K562 (cell line): Measurements from ENCODE around the gene IL23A. TPM values are rescaled to one million over a fixed set of nuclear protein-coding genes. Genes with fewer than 3 reads are reported as not detected.
A peak's percentile ranks its signal among the peaks of the same experiment; 100 is the strongest.

Experiments
- DNMT1 ChIP-seq: fragments of 450-650 bp; IDR thresholded peaks from 2 replicates; pipeline ENCODE4 v1.6.1; 2016; ENCODE audit warnings: antibody characterized with exemption, mild to moderate bottlenecking
- ETV1 ChIP-seq: fragments of 450-650 bp; conservative IDR thresholded peaks from 2 replicates; pipeline ENCODE4 v1.6.1; 2016; ENCODE audit warnings: missing genetic modification characterization, control low read depth, low read depth, missing compliant biosample characterization
- FOS ChIP-seq: IDR thresholded peaks from 3 replicates; pipeline ENCODE4 v1.6.1; 2011; ENCODE audit not compliant: insufficient read length; ENCODE audit errors: extremely low read depth
- FOXK1 ChIP-seq: sonication (generic); formaldehyde crosslinking; IDR thresholded peaks from 2 replicates; pipeline ENCODE4 v1.8.0; 2022; ENCODE audit warnings: missing genetic modification reagents, mild to moderate bottlenecking, borderline replicate concordance
- GTF2A2 ChIP-seq: IDR thresholded peaks from 2 replicates; pipeline ENCODE4 v1.6.1; 2016; ENCODE audit warnings: mild to moderate bottlenecking, missing genetic modification characterization, missing compliant biosample characterization
- HDGF ChIP-seq: fragments of 450-650 bp; IDR thresholded peaks from 2 replicates; pipeline ENCODE4 v1.6.1; 2016
- IRF2 ChIP-seq: sonication (generic); formaldehyde crosslinking; IDR thresholded peaks from 2 replicates; pipeline ENCODE4 v1.8.1; 2022; ENCODE audit warnings: mild to moderate bottlenecking, missing genetic modification reagents
- MTF1 ChIP-seq: fragments of 250-450 bp; sonication (Bioruptor Pico); IDR thresholded peaks from 2 replicates; pipeline ENCODE4 v1.9.0; 2021; ENCODE audit warnings: moderate library complexity, mild to moderate bottlenecking, inconsistent platforms, borderline replicate concordance
- NFATC3 ChIP-seq: fragments of 450-650 bp; IDR thresholded peaks from 2 replicates; pipeline ENCODE4 v1.6.1; 2017; ENCODE audit warnings: mild to moderate bottlenecking
- SNRNP70 ChIP-seq: fragments of 200-400 bp; formaldehyde crosslinking; optimal IDR thresholded peaks from 2 replicates; pipeline ENCODE3; 2017; ENCODE audit warnings: low read depth, low read length
- SRSF9 ChIP-seq: fragments of 200-400 bp; formaldehyde crosslinking; IDR thresholded peaks from 2 replicates; pipeline ENCODE4 v1.6.1; 2017; ENCODE audit warnings: low read depth, low read length, borderline replicate concordance
- TCF7 ChIP-seq: sonication (generic); IDR thresholded peaks from 2 replicates; pipeline ENCODE4 v1.6.1; 2016; ENCODE audit warnings: antibody characterized with exemption, borderline replicate concordance
- ZFP36 ChIP-seq: fragments of 150-350 bp; IDR thresholded peaks from 2 replicates; pipeline ENCODE4 v1.6.1; 2018; ENCODE audit warnings: low read length, low read depth; ENCODE audit not compliant: partially characterized antibody
- ZKSCAN8 ChIP-seq: fragments of 200-800 bp; sonication (Bioruptor generic); IDR thresholded peaks from 2 replicates; pipeline ENCODE4 v1.6.1; 2016; ENCODE audit warnings: missing genetic modification characterization, missing compliant biosample characterization
- ZNF197 ChIP-seq: fragments of 200-800 bp; sonication (Bioruptor generic); IDR thresholded peaks from 2 replicates; pipeline ENCODE4 v1.6.1; 2016; ENCODE audit warnings: low read depth, missing genetic modification characterization, missing compliant biosample characterization
- ZSCAN32 ChIP-seq: fragments of 450-650 bp; formaldehyde crosslinking; IDR thresholded peaks from 2 replicates; pipeline ENCODE4 v1.4.0; 2020; ENCODE audit warnings: mild to moderate bottlenecking, moderate library complexity
- polyA plus RNA-seq, 8 experiments: library from polyadenylated mRNA; depleted of rRNA in 4 of 8; stranded (reverse) in 5 of 8; unstranded in 3 of 8; fragments of >200 nt; fragmentation: Nextera tagmentation in 2 of 8; fragmentation: Illumina TruSeq in 1 of 8; extraction: Ambion mirVana in 2 of 8; extraction: Trizol in 1 of 8; gene quantifications; 2 replicates each; pipeline versions ENCODE4 v1.2.1 to v1.2.3, GENCODE V29; 2011 to 2014; ENCODE audit warnings: inconsistent platforms in 1 of 8, missing spikeins in 1 of 8
- total RNA-seq, 7 experiments: library from RNA; depleted of rRNA in 6 of 7; stranded (reverse); fragments of >200 nt in 6 of 7; fragmentation: Illumina TruSeq in 2 of 7; extraction: Trizol in 2 of 7; gene quantifications; 2 replicates each; pipeline versions ENCODE4 v1.2.1 to v1.2.3, GENCODE V29; 2011 to 2021; ENCODE audit warnings: low replicate concordance in 1 of 7
- TF ChIP-seq, protein P1 (sequence below): sonication (generic); formaldehyde crosslinking; IDR thresholded peaks from 2 replicates; pipeline ENCODE4 v1.8.1; 2023; ENCODE audit warnings: mild to moderate bottlenecking, missing genetic modification reagents, moderate library complexity
- TF ChIP-seq, protein P2 (sequence below): fragments of 250-450 bp; sonication (Bioruptor Pico); IDR thresholded peaks from 2 replicates; pipeline ENCODE4 v1.9.0; 2021; ENCODE audit warnings: mild to moderate bottlenecking
- TF ChIP-seq, protein P3 (sequence below): fragments of 250-450 bp; sonication (Bioruptor Pico); IDR thresholded peaks from 2 replicates; pipeline ENCODE4 v1.8.0; 2022; ENCODE audit warnings: moderate library complexity, mild to moderate bottlenecking, inconsistent platforms
- TF ChIP-seq, protein P4 (sequence below): IDR thresholded peaks from 2 replicates; pipeline ENCODE4 v1.6.1; 2014; ENCODE audit warnings: antibody characterized with exemption

The IL23A gene
- total and polyA plus RNA-seq, 9 of the 15 experiments (the other 6 are each of a cell fraction or from before 2014, with no cell fraction given), result 4.4 to 37.2 (median 9.6) TPM

DNA sequence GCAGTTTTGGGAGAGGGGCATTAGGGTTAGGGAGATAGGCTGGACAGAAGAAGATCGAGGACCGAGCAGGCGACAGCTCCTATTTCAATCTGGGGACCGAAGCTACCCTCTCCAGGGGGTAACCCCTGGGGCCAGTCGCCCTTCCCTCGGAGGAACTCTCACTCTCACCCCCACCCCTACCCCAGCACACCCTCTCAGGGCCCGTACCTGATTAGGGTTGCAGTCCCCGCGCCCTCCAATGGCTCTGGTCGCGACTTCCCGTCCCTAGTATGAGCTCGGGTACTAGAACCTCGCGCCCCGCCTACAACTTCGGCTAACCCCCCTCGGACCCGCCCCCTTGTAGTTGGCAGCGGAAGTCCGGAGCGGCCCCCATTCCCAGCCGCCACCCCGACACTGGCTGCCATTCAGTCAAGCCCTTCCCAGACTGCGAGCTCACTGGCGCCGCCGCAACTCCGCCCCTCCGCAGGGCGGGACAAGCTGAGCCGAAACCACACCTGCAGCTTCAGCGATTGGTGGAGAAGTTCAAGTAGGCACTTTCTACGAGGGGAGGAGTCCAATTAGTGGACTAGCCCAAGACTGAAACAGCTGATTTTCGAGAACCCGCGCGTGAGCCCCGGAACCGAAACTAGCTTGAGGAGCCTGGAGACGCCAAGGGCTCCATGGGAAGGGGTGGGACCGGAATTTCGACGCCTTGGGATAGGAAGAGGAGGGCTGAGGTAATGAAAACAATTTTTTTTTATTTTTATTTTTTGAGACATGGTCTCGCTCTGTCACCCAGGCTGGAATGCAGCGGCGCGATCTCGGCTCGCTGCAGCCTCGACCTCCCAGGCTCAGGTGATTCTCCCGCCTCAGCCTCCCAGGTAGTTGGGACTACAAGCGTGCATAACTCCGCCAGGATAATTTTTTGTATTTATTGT, 21.4 kb downstream of the IL23A start, which contains the start of gene STAT2 (continued):
- TF ChIP-seq, protein P1, sequence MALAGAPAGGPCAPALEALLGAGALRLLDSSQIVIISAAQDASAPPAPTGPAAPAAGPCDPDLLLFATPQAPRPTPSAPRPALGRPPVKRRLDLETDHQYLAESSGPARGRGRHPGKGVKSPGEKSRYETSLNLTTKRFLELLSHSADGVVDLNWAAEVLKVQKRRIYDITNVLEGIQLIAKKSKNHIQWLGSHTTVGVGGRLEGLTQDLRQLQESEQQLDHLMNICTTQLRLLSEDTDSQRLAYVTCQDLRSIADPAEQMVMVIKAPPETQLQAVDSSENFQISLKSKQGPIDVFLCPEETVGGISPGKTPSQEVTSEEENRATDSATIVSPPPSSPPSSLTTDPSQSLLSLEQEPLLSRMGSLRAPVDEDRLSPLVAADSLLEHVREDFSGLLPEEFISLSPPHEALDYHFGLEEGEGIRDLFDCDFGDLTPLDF, result peak; percentile 73; the same call in 1 of the 2 replicates
- 0 out of 2 replicates have a peak, but pooled peaks have one; percentile 40 for TF ChIP-seq HDGF
- TF ChIP-seq, protein P2, sequence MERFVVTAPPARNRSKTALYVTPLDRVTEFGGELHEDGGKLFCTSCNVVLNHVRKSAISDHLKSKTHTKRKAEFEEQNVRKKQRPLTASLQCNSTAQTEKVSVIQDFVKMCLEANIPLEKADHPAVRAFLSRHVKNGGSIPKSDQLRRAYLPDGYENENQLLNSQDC (CRISPR knock-in tag), result no peak
- no peak for TF ChIP-seq ZFP36
- TF ChIP-seq, protein P3, sequence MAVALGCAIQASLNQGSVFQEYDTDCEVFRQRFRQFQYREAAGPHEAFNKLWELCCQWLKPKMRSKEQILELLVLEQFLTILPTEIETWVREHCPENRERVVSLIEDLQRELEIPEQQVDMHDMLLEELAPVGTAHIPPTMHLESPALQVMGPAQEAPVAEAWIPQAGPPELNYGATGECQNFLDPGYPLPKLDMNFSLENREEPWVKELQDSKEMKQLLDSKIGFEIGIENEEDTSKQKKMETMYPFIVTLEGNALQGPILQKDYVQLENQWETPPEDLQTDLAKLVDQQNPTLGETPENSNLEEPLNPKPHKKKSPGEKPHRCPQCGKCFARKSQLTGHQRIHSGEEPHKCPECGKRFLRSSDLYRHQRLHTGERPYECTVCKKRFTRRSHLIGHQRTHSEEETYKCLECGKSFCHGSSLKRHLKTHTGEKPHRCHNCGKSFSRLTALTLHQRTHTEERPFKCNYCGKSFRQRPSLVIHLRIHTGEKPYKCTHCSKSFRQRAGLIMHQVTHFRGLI (CRISPR knock-in tag), result no peak
- TF ChIP-seq GTF2A2 (tag), result no peak
- no peak for TF ChIP-seq IRF2 (CRISPR knock-in tag)
- no peak for TF ChIP-seq ZSCAN32 (CRISPR knock-in tag)
- no peak for TF ChIP-seq ZKSCAN8
- no peak for TF ChIP-seq NFATC3
- TF ChIP-seq SNRNP70, result no peak
- peak; percentile 71 for TF ChIP-seq FOS
- no peak for TF ChIP-seq MTF1 (CRISPR knock-in tag)
- no peak for TF ChIP-seq DNMT1
- no peak for TF ChIP-seq FOXK1 (CRISPR knock-in tag)
- no peak for TF ChIP-seq SRSF9
- TF ChIP-seq, protein P4, sequence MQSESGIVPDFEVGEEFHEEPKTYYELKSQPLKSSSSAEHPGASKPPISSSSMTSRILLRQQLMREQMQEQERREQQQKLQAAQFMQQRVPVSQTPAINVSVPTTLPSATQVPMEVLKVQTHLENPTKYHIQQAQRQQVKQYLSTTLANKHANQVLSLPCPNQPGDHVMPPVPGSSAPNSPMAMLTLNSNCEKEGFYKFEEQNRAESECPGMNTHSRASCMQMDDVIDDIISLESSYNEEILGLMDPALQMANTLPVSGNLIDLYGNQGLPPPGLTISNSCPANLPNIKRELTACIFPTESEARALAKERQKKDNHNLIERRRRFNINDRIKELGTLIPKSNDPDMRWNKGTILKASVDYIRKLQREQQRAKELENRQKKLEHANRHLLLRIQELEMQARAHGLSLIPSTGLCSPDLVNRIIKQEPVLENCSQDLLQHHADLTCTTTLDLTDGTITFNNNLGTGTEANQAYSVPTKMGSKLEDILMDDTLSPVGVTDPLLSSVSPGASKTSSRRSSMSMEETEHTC, result no peak
- no peak for TF ChIP-seq ZNF197 (CRISPR knock-in tag)
- TF ChIP-seq ETV1, result peak; percentile 77
- TF ChIP-seq TCF7, result no peak
